ENCODE results near the gene IQSEC3. TPM values are rescaled to one million over a fixed set of nuclear protein-coding genes. Genes with fewer than 3 reads are reported as not detected.

The IQSEC3 gene
- total RNA-seq, 1 experiment from 2014 or later = 0.55 TPM

GRCh38 chr12:168763-169525 lies 102.4 kb downstream of the IQSEC3 start:
- no CpG with 5 or more reads among the region's 22 CpGs for WGBS (ENCODE audit: extremely low coverage, insufficient read length, low lambda C conversion rate)
- Histone ChIP-seq H2BK120ac (ENCODE audit: low read depth, low read length, poor library complexity, severe bottlenecking) (no peak overlapping the region), H3K4me1 (ENCODE audit: insufficient read depth, low read length) (peaks cover 6% of the 10 kb centered on the region; the same call in 1 of the 2 replicates), H2AFZ (ENCODE audit: low read length) (no peak overlapping the region), H2BK20ac (ENCODE audit: low read depth, low read length, poor library complexity, severe bottlenecking) (no peak overlapping the region), H3T11ph (ENCODE audit: low read length) (no peak overlapping the region), H4K91ac (ENCODE audit: insufficient read length, low read depth, low read length) (no peak overlapping the region), H4K5ac (ENCODE audit: insufficient read length, low read depth, low read length) (no peak overlapping the region), H4K8ac (replicated peaks; ENCODE audit: insufficient read length, low read depth, low read length) (no peak overlapping the region), H3K4me2 (ENCODE audit: insufficient read depth, insufficient read length, low read length) (no peak overlapping the region), H2BK12ac (ENCODE audit: insufficient read length, low read depth, low read length) (no peak overlapping the region), H4K20me1 (ENCODE audit: control insufficient read depth, insufficient read depth, insufficient read length) (no peaks in the 10 kb centered on the region), H3K9ac (ENCODE audit: extremely low read depth, insufficient read length, low read length) (no peak overlapping the region), H2BK5ac (ENCODE audit: insufficient read length, low read length) (no peak overlapping the region), H2AK5ac (ENCODE audit: insufficient read length, low read length) (no peak overlapping the region), H3K56ac (ENCODE audit: insufficient read length, low read depth, low read length) (no peak overlapping the region), H3K14ac (ENCODE audit: insufficient read depth, low read length) (no peak overlapping the region), H3K79me1 (ENCODE audit: insufficient read depth, low read depth, low read length, poor library complexity, severe bottlenecking) (no peaks in the 10 kb centered on the region), H3K27me3 (ENCODE audit: insufficient read depth, low read length) (no peaks in the 10 kb centered on the region), H3K9me3 (ENCODE audit: control insufficient read depth, low read depth, low read length) (no peaks in the 10 kb centered on the region), H3K79me2 (ENCODE audit: insufficient read depth, low read length) (no peaks in the 10 kb centered on the region), H3K27ac (ENCODE audit: insufficient read length, low read depth, low read length) (no peak overlapping the region), H3K23me2 (ENCODE audit: insufficient read length, low read depth, low read length, poor library complexity, severe bottlenecking) (no peaks in the 10 kb centered on the region), H3K4ac (ENCODE audit: low read depth, low read length) (no peak overlapping the region), H3K18ac (ENCODE audit: insufficient read length, low read depth, low read length) (no peak overlapping the region), H2BK15ac (ENCODE audit: low read depth, low read length) (no peak overlapping the region), H3K23ac (ENCODE audit: insufficient read length, low read depth, low read length) (no peak overlapping the region)
- DNase-seq = no peak
- Mint-ChIP-seq H3K27me3 (ENCODE audit: low read depth) (peaks cover 29% of the 10 kb centered on the region), H3K36me3 (ENCODE audit: insufficient read depth in 1 of 3, low read depth in 3 of 3) (peaks cover 0 to 2% (median 0%) of the 10 kb centered on the region in 3 experiments; a peak in 1 of 7 replicates), H3K4me1 (peaks cover 52 to 71% of the 10 kb centered on the region in 2 experiments), H3K9me3 (no peaks in the 10 kb centered on the region), H3K4me3 (no peak overlapping the region), H3K27ac (no peak overlapping the region)
- no peak; the same call in 1 of the 3 replicates for TF ChIP-seq CTCF (conservative IDR thresholded peaks at IDR 0.05)

All from H9 (cell line).